HEK293 (cell line): Measurements from ENCODE around the gene ACTA2.

ENCODE experiments used
- CTCF ChIA-PET: fragments of 350-600 bp; formaldehyde crosslinking; extraction: SDS; loops from one replicate; lab custom pipeline; 2021; ENCODE audit warnings: antibody characterized with exemption; lab: Yijun Ruan, JAX
- POLR2A ChIA-PET: fragments of 300-600 bp; formaldehyde crosslinking; extraction: SDS; loops from one replicate; lab custom pipeline; 2020; ENCODE audit warnings: antibody characterized with exemption, inconsistent platforms; lab: Yijun Ruan, JAX
- H3K27ac ChIP-seq: fragments of 200-500 bp; sonication (Bioruptor generic); 2 replicates; pipeline ENCODE4 v1.5.1; 2014; ENCODE audit warnings: low read depth, low read length, control low read depth, inconsistent platforms; ENCODE audit errors: extremely low read depth
- H3K36me3 ChIP-seq, 2 experiments: fragments of 200-500 bp in 1 of 2; sonication (Bioruptor generic) in 1 of 2; 1 replicate in 1 of 2; 2 replicates in 1 of 2; pipeline ENCODE4 v1.5.1; 2014 to 2017; ENCODE audit warnings: inconsistent platforms in 2 of 2, low read length in 2 of 2; ENCODE audit not compliant: control insufficient read depth in 2 of 2, insufficient read depth in 1 of 2
- H3K4me1 ChIP-seq: fragments of 200-500 bp; sonication (Bioruptor generic); 2 replicates; pipeline ENCODE4 v1.5.1; 2014; ENCODE audit warnings: mild to moderate bottlenecking, low read length, inconsistent platforms; ENCODE audit not compliant: control insufficient read depth, insufficient read depth
- H3K4me3 ChIP-seq: 2 replicates; pipeline ENCODE4 v1.5.1; 2011; ENCODE audit warnings: low read depth, mild to moderate bottlenecking, control low read depth, low read length, moderate library complexity
- H3K9me3 ChIP-seq: fragments of 200-500 bp; sonication (Bioruptor generic); 2 replicates; pipeline ENCODE4 v1.5.1; 2014; ENCODE audit warnings: low read depth, low read length, inconsistent platforms; ENCODE audit not compliant: control insufficient read depth, insufficient read depth
- IKZF3 ChIP-seq: fragments of 450-650 bp; IDR thresholded peaks from 2 replicates; pipeline ENCODE4 v1.5.0; 2018; ENCODE audit warnings: missing biosample characterization, mild to moderate bottlenecking, missing genetic modification characterization, moderate library complexity
- KLF16 ChIP-seq: fragments of 450-650 bp; formaldehyde crosslinking; IDR thresholded peaks from 2 replicates; pipeline ENCODE4 v1.5.1; 2017; ENCODE audit warnings: missing biosample characterization, missing genetic modification characterization
- KLF8 ChIP-seq: fragments of 450-650 bp; formaldehyde crosslinking; IDR thresholded peaks from 2 replicates; pipeline ENCODE4 v1.5.1; 2016; ENCODE audit warnings: missing biosample characterization, missing genetic modification characterization
- MEIS1 ChIP-seq: sonication (generic); formaldehyde crosslinking; IDR thresholded peaks from 2 replicates; pipeline ENCODE4 v1.8.1; 2022; ENCODE audit warnings: missing genetic modification reagents, mild to moderate bottlenecking, borderline replicate concordance
- MYNN ChIP-seq: fragments of 450-650 bp; formaldehyde crosslinking; IDR thresholded peaks from 2 replicates; pipeline ENCODE4 v1.5.1; 2016; ENCODE audit warnings: missing biosample characterization, missing genetic modification characterization, borderline replicate concordance
- OVOL3 ChIP-seq: fragments of 450-650 bp; formaldehyde crosslinking; IDR thresholded peaks from 2 replicates; pipeline ENCODE4 v1.5.1; 2016; ENCODE audit warnings: missing biosample characterization, missing genetic modification characterization
- WT1 ChIP-seq: fragments of 450-650 bp; formaldehyde crosslinking; IDR thresholded peaks from 2 replicates; pipeline ENCODE4 v1.5.1; 2016; ENCODE audit warnings: missing biosample characterization, missing genetic modification characterization
- ZBTB17 ChIP-seq: fragments of 450-650 bp; formaldehyde crosslinking; IDR thresholded peaks from 2 replicates; pipeline ENCODE4 v1.5.1; 2016; ENCODE audit warnings: missing biosample characterization, missing genetic modification characterization
- ZBTB48 ChIP-seq: fragments of 450-650 bp; formaldehyde crosslinking; IDR thresholded peaks from 2 replicates; pipeline ENCODE4 v1.5.1; 2016; ENCODE audit warnings: missing biosample characterization, missing genetic modification characterization
- ZIC2 ChIP-seq: fragments of 450-650 bp; formaldehyde crosslinking; IDR thresholded peaks from 2 replicates; pipeline ENCODE4 v1.5.1; 2016; ENCODE audit warnings: missing biosample characterization, missing genetic modification characterization
- ZNF10 ChIP-seq: fragments of 450-650 bp; formaldehyde crosslinking; IDR thresholded peaks from 2 replicates; pipeline ENCODE4 v1.5.1; 2017; ENCODE audit warnings: missing biosample characterization, missing genetic modification characterization
- ZNF155 ChIP-seq: fragments of 450-650 bp; formaldehyde crosslinking; IDR thresholded peaks from 2 replicates; pipeline ENCODE4 v1.5.1; 2016; ENCODE audit warnings: missing biosample characterization, missing genetic modification characterization
- ZNF16 ChIP-seq: fragments of 450-650 bp; formaldehyde crosslinking; IDR thresholded peaks from 2 replicates; pipeline ENCODE4 v1.5.1; 2016; ENCODE audit warnings: low read depth, missing biosample characterization, missing genetic modification characterization
- ZNF2 ChIP-seq: fragments of 450-650 bp; formaldehyde crosslinking; IDR thresholded peaks from 2 replicates; pipeline ENCODE4 v1.5.1; 2016; ENCODE audit warnings: missing biosample characterization, missing genetic modification characterization
- ZNF37A ChIP-seq: fragments of 450-650 bp; IDR thresholded peaks from 2 replicates; pipeline ENCODE4 v1.5.1; 2018; ENCODE audit warnings: missing biosample characterization, missing genetic modification characterization
- ZNF416 ChIP-seq: fragments of 450-650 bp; formaldehyde crosslinking; IDR thresholded peaks from 2 replicates; pipeline ENCODE4 v1.5.1; 2016; ENCODE audit warnings: missing biosample characterization, missing genetic modification characterization
- ZNF433 ChIP-seq: fragments of 450-650 bp; formaldehyde crosslinking; IDR thresholded peaks from 2 replicates; pipeline ENCODE4 v1.5.1; 2016; ENCODE audit warnings: missing biosample characterization, missing genetic modification characterization, low read depth
- ZNF510 ChIP-seq: fragments of 450-650 bp; formaldehyde crosslinking; IDR thresholded peaks from 2 replicates; pipeline ENCODE4 v1.5.1; 2018; ENCODE audit warnings: mild to moderate bottlenecking, missing genetic modification characterization, missing biosample characterization; ENCODE audit not compliant: insufficient replicate concordance
- ZNF560 ChIP-seq: fragments of 450-650 bp; formaldehyde crosslinking; IDR thresholded peaks from 2 replicates; pipeline ENCODE4 v1.5.1; 2017; ENCODE audit warnings: missing biosample characterization, missing genetic modification characterization, borderline replicate concordance
- ZNF76 ChIP-seq: fragments of 450-650 bp; formaldehyde crosslinking; IDR thresholded peaks from 2 replicates; pipeline ENCODE4; 2016; ENCODE audit warnings: low read depth, missing biosample characterization, missing genetic modification characterization, borderline replicate concordance
- ZNF830 ChIP-seq: fragments of 450-650 bp; IDR thresholded peaks from 2 replicates; pipeline ENCODE4 v1.5.0; 2018; ENCODE audit warnings: missing biosample characterization, missing genetic modification characterization, low read depth, mild to moderate bottlenecking, moderate library complexity
- ZNF837 ChIP-seq: fragments of 450-650 bp; formaldehyde crosslinking; IDR thresholded peaks from 2 replicates; pipeline ENCODE4 v1.5.1; 2016; ENCODE audit warnings: missing biosample characterization, missing genetic modification characterization
- ZSCAN30 ChIP-seq: fragments of 450-650 bp; IDR thresholded peaks from 2 replicates; pipeline ENCODE4 v1.5.1; 2018; ENCODE audit warnings: missing biosample characterization, mild to moderate bottlenecking, missing genetic modification characterization, moderate library complexity
- TF ChIP-seq, protein P1 (sequence below): fragments of 450-650 bp; formaldehyde crosslinking; conservative IDR thresholded peaks from 2 replicates; pipeline ENCODE4 v1.5.1; 2016; ENCODE audit warnings: low read depth, missing biosample characterization, missing genetic modification characterization

ACTA2 gene

GRCh38 chr10:88971221-88972061, 18.9 kb upstream of the ACTA2 start:
- CTCF ChIA-PET = interaction anchor here (0.8 to 1.4 kb wide), 3 partner anchors 16 to 246 kb away, joined by 3 to 5 read pairs (median 5); no protein-coding TSS in a partner anchor
- H3K27ac ChIP-seq = no peak overlapping the region
- TF ChIP-seq ZIC2 (tag by site-specific recombination) = no peak
- H3K4me1 ChIP-seq = peaks cover 6% of the 10 kb centered on the region
- H3K9me3 ChIP-seq = no peaks in the 10 kb centered on the region
- H3K4me3 ChIP-seq = no peak overlapping the region
- H3K36me3 ChIP-seq = no peaks in the 10 kb centered on the region
- POLR2A ChIA-PET = no interaction called here

- POLR2A ChIA-PET = no interaction called here
- H3K36me3 ChIP-seq = no peaks in the 10 kb centered on the region
- TF ChIP-seq WT1 (tag by site-specific recombination) (no peak), ZNF2 (no peak), ZNF76 (no peak)
- TF ChIP-seq, all 188 proteins: peak for 0
- no peak overlapping the region for H3K4me3 ChIP-seq
- H3K4me1 ChIP-seq = peaks cover 3% of the 10 kb centered on the region; the same call in 1 of the 2 replicates
- no peak overlapping the region for H3K27ac ChIP-seq
- CTCF ChIA-PET = interaction anchor here (0.5 to 1.8 kb wide), 5 partner anchors 12 to 249 kb away, joined by 3 to 8 read pairs (median 4); no protein-coding TSS in a partner anchor
- H3K9me3 ChIP-seq = no peaks in the 10 kb centered on the region
Observed at GRCh38 chr10:88968391-88968790, 15.8 kb upstream of the ACTA2 start.

DNA sequence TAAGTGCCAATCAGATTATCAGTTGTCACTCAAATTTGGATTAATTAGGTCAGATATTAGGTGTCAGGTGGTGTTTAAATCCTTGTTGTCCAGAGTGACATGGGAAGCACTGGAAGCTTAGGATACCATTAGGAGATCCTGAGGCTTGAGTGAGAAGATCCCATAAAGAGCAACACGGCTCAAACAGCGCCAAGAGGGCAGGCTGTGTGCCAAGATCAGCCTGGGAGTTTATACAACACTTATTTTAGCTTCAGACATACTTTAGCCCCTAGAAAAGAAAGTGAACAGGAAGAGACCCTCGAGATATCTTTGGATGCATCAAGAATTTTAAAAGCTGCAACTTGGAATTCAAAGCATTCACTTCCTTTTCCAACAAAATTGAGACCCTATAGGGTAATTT, 14.2 kb upstream of the ACTA2 start:
- Histone ChIP-seq H3K9me3 (no peaks in the 10 kb centered on the region), H3K4me3 (no peak overlapping the region), H3K4me1 (peaks cover 3% of the 10 kb centered on the region; the same call in 1 of the 2 replicates), H3K36me3 (no peaks in the 10 kb centered on the region), H3K27ac (no peak overlapping the region)
- TF ChIP-seq ZNF433 (tag by site-specific recombination) (no peak), ZBTB48 (tag by site-specific recombination) (no peak), ZBTB17 (no peak), ZNF837 (tag by site-specific recombination) (no peak), OVOL3 (no peak), KLF16 (tag by site-specific recombination) (no peak), KLF8 (tag by site-specific recombination) (no peak), IKZF3 (tag by site-specific recombination) (no peak), MEIS1 (CRISPR knock-in tag) (no peak), ZNF10 (tag by site-specific recombination) (no peak), ZNF37A (tag by site-specific recombination) (no peak), ZNF510 (tag by site-specific recombination) (no peak), ZNF560 (tag by site-specific recombination) (no peak)
- ChIA-PET CTCF (no interaction called here), POLR2A (interaction anchor here (0.8 kb wide), 1 partner anchor 735 kb away, joined by 3 read pairs; the partner anchor contains the start of gene KIF20B)

DNA sequence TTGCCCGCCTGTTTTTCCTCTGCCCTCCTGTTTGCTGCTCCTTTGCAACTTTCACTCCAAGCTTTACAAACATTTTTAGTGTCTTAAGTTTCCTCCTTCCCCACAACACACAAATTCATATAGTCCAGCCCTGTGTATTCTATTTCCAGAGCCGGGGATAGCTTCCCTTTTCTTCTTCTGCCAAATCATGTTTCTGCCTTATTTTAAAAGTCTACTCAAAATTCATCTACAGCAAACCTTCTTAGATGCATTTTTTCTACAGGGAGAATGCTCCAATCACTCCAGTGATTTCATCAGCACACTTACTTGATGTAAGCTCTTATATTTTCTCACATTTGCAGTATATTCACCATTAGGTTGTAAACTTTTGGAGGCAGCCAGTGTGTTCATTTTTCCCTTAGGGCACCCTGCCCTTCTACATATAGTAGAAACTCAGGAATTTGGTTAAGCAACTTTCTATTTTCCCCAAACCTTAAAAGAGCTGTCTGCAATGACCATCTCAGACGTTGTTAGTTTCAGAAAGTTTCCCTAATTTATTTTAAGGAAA, 12.4 kb upstream of the ACTA2 start:
- H3K4me3 ChIP-seq = no peak overlapping the region
- no peaks in the 10 kb centered on the region for H3K36me3 ChIP-seq
- H3K9me3 ChIP-seq = no peaks in the 10 kb centered on the region
- ChIA-PET CTCF (interaction anchor here (0.6 to 0.8 kb wide), 3 partner anchors 30 to 65 kb away, joined by 3 read pairs; no protein-coding TSS in a partner anchor), POLR2A (no interaction called here)
- no peak overlapping the region for H3K27ac ChIP-seq
- H3K4me1 ChIP-seq = peaks cover 3% of the 10 kb centered on the region; the same call in 1 of the 2 replicates
- TF ChIP-seq WT1 (tag by site-specific recombination) (no peak), MYNN (tag by site-specific recombination) (no peak), ZNF16 (tag by site-specific recombination) (no peak), ZNF830 (tag by site-specific recombination) (no peak), ZNF416 (tag by site-specific recombination) (no peak), ZSCAN30 (tag by site-specific recombination) (no peak), ZNF155 (tag by site-specific recombination) (no peak)
- TF ChIP-seq, protein P1, sequence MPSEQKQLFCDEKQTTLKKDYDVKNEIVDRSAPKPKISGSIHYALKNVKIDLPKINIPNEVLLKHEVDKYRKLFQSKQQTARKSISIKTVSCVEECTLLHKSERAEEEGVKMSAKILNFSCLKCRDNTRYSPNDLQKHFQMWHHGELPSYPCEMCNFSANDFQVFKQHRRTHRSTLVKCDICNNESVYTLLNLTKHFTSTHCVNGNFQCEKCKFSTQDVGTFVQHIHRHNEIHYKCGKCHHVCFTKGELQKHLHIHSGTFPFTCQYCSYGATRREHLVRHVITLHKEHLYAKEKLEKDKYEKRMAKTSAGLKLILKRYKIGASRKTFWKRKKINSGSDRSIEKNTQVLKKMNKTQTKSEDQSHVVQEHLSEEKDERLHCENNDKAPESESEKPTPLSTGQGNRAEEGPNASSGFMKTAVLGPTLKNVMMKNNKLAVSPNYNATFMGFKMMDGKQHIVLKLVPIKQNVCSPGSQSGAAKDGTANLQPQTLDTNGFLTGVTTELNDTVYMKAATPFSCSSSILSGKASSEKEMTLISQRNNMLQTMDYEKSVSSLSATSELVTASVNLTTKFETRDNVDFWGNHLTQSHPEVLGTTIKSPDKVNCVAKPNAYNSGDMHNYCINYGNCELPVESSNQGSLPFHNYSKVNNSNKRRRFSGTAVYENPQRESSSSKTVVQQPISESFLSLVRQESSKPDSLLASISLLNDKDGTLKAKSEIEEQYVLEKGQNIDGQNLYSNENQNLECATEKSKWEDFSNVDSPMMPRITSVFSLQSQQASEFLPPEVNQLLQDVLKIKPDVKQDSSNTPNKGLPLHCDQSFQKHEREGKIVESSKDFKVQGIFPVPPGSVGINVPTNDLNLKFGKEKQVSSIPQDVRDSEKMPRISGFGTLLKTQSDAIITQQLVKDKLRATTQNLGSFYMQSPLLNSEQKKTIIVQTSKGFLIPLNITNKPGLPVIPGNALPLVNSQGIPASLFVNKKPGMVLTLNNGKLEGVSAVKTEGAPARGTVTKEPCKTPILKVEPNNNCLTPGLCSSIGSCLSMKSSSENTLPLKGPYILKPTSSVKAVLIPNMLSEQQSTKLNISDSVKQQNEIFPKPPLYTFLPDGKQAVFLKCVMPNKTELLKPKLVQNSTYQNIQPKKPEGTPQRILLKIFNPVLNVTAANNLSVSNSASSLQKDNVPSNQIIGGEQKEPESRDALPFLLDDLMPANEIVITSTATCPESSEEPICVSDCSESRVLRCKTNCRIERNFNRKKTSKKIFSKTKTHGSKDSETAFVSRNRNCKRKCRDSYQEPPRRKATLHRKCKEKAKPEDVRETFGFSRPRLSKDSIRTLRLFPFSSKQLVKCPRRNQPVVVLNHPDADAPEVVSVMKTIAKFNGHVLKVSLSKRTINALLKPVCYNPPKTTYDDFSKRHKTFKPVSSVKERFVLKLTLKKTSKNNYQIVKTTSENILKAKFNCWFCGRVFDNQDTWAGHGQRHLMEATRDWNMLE (tag by site-specific recombination) = no peak
